Keratinocyte (primary cell): ENCODE measurements around the gene STRIT1.

ENCODE experiments used
- CTCF ChIP-seq, 3 experiments: IDR thresholded peaks in 1 of 3; conservative IDR thresholded peaks in 1 of 3; optimal IDR thresholded peaks in 1 of 3; 2 replicates in 2 of 3; 3 replicates in 1 of 3; pipeline versions ENCODE3 to v1.5.1; 2011; ENCODE audit warnings: low read length in 3 of 3, mild to moderate bottlenecking in 3 of 3, moderate library complexity in 2 of 3, control low read depth in 1 of 3, inconsistent platforms in 1 of 3; ENCODE audit not compliant: insufficient read depth in 2 of 3; ENCODE audit errors: extremely low read depth in 1 of 3
- EZH2 ChIP-seq: IDR thresholded peaks from one replicate; pipeline ENCODE4 v1.6.1; 2012; ENCODE audit warnings: inconsistent platforms, mild to moderate bottlenecking, low read length, moderate library complexity

DNA sequence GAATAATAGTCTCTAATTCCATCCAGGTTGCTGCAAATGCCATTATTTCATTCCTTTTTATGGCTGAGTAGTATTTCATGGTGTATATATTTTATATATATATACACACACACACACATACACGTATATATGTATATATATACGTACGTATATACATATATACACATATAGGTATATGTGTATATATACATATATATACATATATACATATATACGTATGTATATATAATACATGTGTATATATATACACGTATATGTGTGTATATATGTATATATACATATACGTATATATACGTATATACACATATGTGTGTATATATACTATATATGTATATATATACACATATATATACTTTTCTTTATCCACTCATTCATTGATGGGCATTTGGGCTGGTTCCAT is 13.7 kb upstream of the STRIT1 start:
- TF ChIP-seq CTCF (optimal IDR thresholded peaks at IDR 0.05 in 1 of 3, IDR thresholded peaks at IDR 0.05 in 1 of 3, conservative IDR thresholded peaks at IDR 0.05 in 1 of 3; ENCODE audit: extremely low read depth in 1 of 3, insufficient read depth in 2 of 3, low read length in 3 of 3) (no peak), EZH2 (no peak)
